Measurements from ENCODE around the gene ACOT11.

ACOT11 gene

GRCh38 chr1:54603241-54603640 lies 55.2 kb downstream of the ACOT11 start:
- TF ChIP-seq, protein P1, sequence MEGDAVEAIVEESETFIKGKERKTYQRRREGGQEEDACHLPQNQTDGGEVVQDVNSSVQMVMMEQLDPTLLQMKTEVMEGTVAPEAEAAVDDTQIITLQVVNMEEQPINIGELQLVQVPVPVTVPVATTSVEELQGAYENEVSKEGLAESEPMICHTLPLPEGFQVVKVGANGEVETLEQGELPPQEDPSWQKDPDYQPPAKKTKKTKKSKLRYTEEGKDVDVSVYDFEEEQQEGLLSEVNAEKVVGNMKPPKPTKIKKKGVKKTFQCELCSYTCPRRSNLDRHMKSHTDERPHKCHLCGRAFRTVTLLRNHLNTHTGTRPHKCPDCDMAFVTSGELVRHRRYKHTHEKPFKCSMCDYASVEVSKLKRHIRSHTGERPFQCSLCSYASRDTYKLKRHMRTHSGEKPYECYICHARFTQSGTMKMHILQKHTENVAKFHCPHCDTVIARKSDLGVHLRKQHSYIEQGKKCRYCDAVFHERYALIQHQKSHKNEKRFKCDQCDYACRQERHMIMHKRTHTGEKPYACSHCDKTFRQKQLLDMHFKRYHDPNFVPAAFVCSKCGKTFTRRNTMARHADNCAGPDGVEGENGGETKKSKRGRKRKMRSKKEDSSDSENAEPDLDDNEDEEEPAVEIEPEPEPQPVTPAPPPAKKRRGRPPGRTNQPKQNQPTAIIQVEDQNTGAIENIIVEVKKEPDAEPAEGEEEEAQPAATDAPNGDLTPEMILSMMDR (IDR thresholded peaks at IDR 0.05; ENCODE audit: low read depth, low read length, missing control alignments) = no peak
- H3K4me3 ChIP-seq (ENCODE audit: low read depth, low read length) = no peak overlapping the region
- no peak overlapping the region for H3K27ac ChIP-seq
- DNase-seq = no peak
- in situ Hi-C loops (cut with HindIII; ENCODE audit: low pct_ligation_motif_present, low sequenced_read_pairs) = no loop called here
- no peaks in the 10 kb centered on the region for H3K27me3 ChIP-seq (replicated peaks)
- no peaks in the 10 kb centered on the region for H3K36me3 ChIP-seq (replicated peaks)

GRCh38 chr1:54604051-54604450 lies 56.0 kb downstream of the ACOT11 start:
- H3K27ac ChIP-seq = no peak overlapping the region
- in situ Hi-C loops (cut with HindIII; ENCODE audit: low pct_ligation_motif_present, low sequenced_read_pairs) = no loop called here
- TF ChIP-seq, protein P1 (IDR thresholded peaks at IDR 0.05; ENCODE audit: low read depth, low read length, missing control alignments) = no peak
- H3K27me3 ChIP-seq (replicated peaks) = no peaks in the 10 kb centered on the region
- no peaks in the 10 kb centered on the region for H3K36me3 ChIP-seq (replicated peaks)
- DNase-seq = no peak
- H3K4me3 ChIP-seq (ENCODE audit: low read depth, low read length) = no peak overlapping the region

DNA sequence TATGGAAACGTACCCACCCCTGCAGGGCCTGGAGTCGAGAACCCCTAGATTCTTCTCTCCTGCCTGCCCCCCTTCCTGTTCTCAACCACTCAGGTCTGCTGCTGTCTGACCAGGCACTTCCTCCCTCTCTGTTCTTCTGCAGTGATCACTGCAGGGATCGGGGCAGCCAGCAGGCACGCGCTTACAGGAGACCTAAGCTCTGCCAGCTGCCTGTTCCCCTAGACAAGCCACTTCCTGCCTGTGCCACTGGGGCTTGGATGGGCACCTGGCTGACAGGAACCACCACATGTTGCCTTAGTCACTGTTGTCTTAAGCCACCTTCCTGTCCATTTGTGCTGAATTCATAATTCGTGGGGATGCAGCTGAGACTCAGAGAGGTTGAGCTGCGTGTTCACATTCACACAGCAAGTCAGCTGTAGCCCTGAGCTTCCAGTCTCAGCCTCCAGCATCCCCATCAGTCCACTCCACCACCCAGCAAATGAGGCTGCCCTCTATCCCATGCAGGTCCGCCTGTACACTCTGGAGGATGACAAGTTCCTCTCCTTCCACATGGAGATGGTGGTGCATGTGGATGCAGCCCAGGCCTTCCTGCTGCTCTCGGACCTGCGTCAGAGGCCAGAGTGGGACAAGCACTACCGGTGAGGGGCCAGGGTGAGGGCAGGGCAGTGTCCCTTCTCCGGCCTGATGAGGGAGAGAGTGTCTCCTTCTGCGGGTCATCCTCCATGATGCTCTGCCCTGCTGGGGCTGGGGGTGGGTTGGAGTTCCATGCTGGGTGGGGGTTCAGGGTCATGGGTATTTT lies 56.7 kb downstream of the ACOT11 start:
- in situ Hi-C loops (cut with HindIII; ENCODE audit: low pct_ligation_motif_present, low sequenced_read_pairs) = no loop called here
- H3K27me3 ChIP-seq (replicated peaks) = no peaks in the 10 kb centered on the region
- no peak overlapping the region for H3K27ac ChIP-seq
- H3K4me3 ChIP-seq (ENCODE audit: low read depth, low read length) = no peak overlapping the region
- TF ChIP-seq, protein P1 (IDR thresholded peaks at IDR 0.05; ENCODE audit: low read depth, low read length, missing control alignments) = no peak
- no peaks in the 10 kb centered on the region for H3K36me3 ChIP-seq (replicated peaks)
- no peak for DNase-seq

GRCh38 chr1:54606096-54606989 lies 58.3 kb downstream of the ACOT11 start:
- no peak overlapping the region for H3K27ac ChIP-seq
- no peak for DNase-seq
- TF ChIP-seq, protein P1 (IDR thresholded peaks at IDR 0.05; ENCODE audit: low read depth, low read length, missing control alignments) = no peak
- no peak overlapping the region for H3K4me3 ChIP-seq (ENCODE audit: low read depth, low read length)
- no peaks in the 10 kb centered on the region for H3K27me3 ChIP-seq (replicated peaks)
- in situ Hi-C loops (cut with HindIII; ENCODE audit: low pct_ligation_motif_present, low sequenced_read_pairs) = no loop called here
- H3K36me3 ChIP-seq (replicated peaks) = no peaks in the 10 kb centered on the region

DNA sequence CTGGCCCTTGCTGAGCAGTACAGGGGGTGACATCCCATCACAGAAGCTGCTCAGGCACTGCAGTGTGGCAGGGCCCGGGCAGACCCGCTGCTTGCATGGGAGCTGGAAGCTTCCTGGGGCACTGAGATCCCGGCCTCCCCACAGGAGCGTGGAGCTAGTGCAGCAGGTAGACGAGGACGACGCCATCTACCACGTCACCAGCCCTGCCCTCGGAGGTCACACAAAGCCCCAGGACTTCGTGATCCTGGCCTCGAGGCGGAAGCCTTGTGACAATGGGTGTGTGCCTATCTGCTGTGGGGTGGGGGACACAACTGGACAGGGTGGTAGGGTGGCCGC lies 58.9 kb downstream of the ACOT11 start:
- DNase-seq = no peak
- Histone ChIP-seq H3K4me3 (ENCODE audit: low read depth, low read length) (no peak overlapping the region), H3K27ac (no peak overlapping the region), H3K36me3 (replicated peaks) (no peaks in the 10 kb centered on the region), H3K27me3 (replicated peaks) (no peaks in the 10 kb centered on the region)
- TF ChIP-seq, protein P1 (IDR thresholded peaks at IDR 0.05; ENCODE audit: low read depth, low read length, missing control alignments) = no peak
- in situ Hi-C loops (cut with HindIII; ENCODE audit: low pct_ligation_motif_present, low sequenced_read_pairs) = no loop called here
